B cell (primary cell): ENCODE results near the gene PCDHA6. TPM values are rescaled to one million over a fixed set of nuclear protein-coding genes. Genes with fewer than 3 reads are reported as not detected.

ENCODE experiments used
- ATAC-seq: fragments of 200-7000 bp; cut with Tn5 transposase; one replicate; pipeline ENCODE4 v1.10.0; 2021; ENCODE audit warnings: low read depth, mild to moderate bottlenecking, moderate number of reproducible peaks, moderate library complexity
- CTCF ChIA-PET: fragments of 350-600 bp; sonication (Branson Sonifier 250); formaldehyde crosslinking; loops from one replicate; lab custom pipeline; 2021; ENCODE audit warnings: antibody characterized with exemption, inconsistent platforms; lab: Charles Lee
- POLR2A ChIA-PET: fragments of 350-600 bp; sonication (Branson Sonifier 250); formaldehyde crosslinking; loops from one replicate; lab custom pipeline; 2021; ENCODE audit warnings: antibody characterized with exemption; lab: Charles Lee
- DNase-seq: peaks from one replicate; pipeline ENCODE4 v3.0.0; 2013
- H2AFZ ChIP-seq: 2 replicates; pipeline ENCODE4 v1.6.1; 2012; ENCODE audit warnings: mild to moderate bottlenecking, low read depth, low read length; ENCODE audit not compliant: insufficient read depth, poor library complexity, severe bottlenecking
- H3K27ac ChIP-seq, 2 donors: 1 replicate in 1 of 2; 2 replicates in 1 of 2; pipeline ENCODE4 v1.5.1; 2012 to 2013; ENCODE audit warnings: low read length in 2 of 2, mild to moderate bottlenecking in 2 of 2, moderate library complexity in 1 of 2
- H3K27me3 ChIP-seq, 4 experiments: fragments of 200-600 bp in 1 of 4; sonication (generic) in 1 of 4; replicated peaks in 1 of 4; 1 replicate in 2 of 4; 2 replicates in 2 of 4; pipeline versions ENCODE4 v1.6.1 to v1.7.0; 2013 to 2016; ENCODE audit warnings: low read length in 3 of 4, mild to moderate bottlenecking in 2 of 4, mixed read lengths in 1 of 4, moderate library complexity in 1 of 4; ENCODE audit not compliant: insufficient read depth in 4 of 4, control insufficient read depth in 3 of 4; ENCODE audit errors: control extremely low read depth in 1 of 4
- H3K36me3 ChIP-seq, 2 experiments: replicated peaks in 1 of 2; 1 replicate in 1 of 2; 2 replicates in 1 of 2; pipeline versions ENCODE4 v1.6.1 to v1.7.1; 2013; ENCODE audit warnings: low read length in 1 of 2; ENCODE audit not compliant: insufficient read depth in 2 of 2, control insufficient read depth in 1 of 2; ENCODE audit errors: control extremely low read depth in 1 of 2, extremely low read depth in 1 of 2
- H3K4me1 ChIP-seq, 2 donors: fragments of 200-600 bp in 1 of 2; sonication (generic) in 1 of 2; 1 replicate in 1 of 2; 2 replicates in 1 of 2; pipeline versions ENCODE4 v1.5.1 to v1.6.1; 2013 to 2017; ENCODE audit warnings: low read length in 2 of 2; ENCODE audit not compliant: control insufficient read depth in 2 of 2, insufficient read depth in 2 of 2
- H3K4me2 ChIP-seq: replicated peaks from 2 replicates; pipeline ENCODE3; 2012; ENCODE audit warnings: mild to moderate bottlenecking, low read depth, low read length; ENCODE audit not compliant: poor library complexity, severe bottlenecking
- H3K4me3 ChIP-seq, 5 experiments: fragments of 200-600 bp in 1 of 5; sonication (generic) in 1 of 5; 1 replicate in 3 of 5; 2 replicates in 2 of 5; pipeline versions ENCODE4 v1.5.1 to v1.7.0; 2011 to 2016; ENCODE audit warnings: low read length in 4 of 5, mild to moderate bottlenecking in 4 of 5, low read depth in 2 of 5, control low read depth in 1 of 5, moderate library complexity in 1 of 5; ENCODE audit not compliant: insufficient read depth in 1 of 5; ENCODE audit errors: control extremely low read depth in 1 of 5, extremely low read depth in 1 of 5
- H3K79me2 ChIP-seq: fragments of 200-600 bp; sonication (generic); one replicate; pipeline ENCODE4 v1.6.0; 2016; ENCODE audit warnings: low read length; ENCODE audit not compliant: control insufficient read depth, insufficient read depth
- H3K9ac ChIP-seq: fragments of 200-600 bp; sonication (generic); 2 replicates; pipeline ENCODE4 v1.6.1; 2017; ENCODE audit warnings: mild to moderate bottlenecking, low read length, moderate library complexity
- H3K9me3 ChIP-seq, 3 donors: one replicate each; pipeline versions ENCODE4 v1.6.1 to v1.7.1; 2013; ENCODE audit warnings: low read length in 2 of 3; ENCODE audit not compliant: control insufficient read depth in 2 of 3, insufficient read depth in 1 of 3; ENCODE audit errors: control extremely low read depth in 1 of 3
- H4K20me1 ChIP-seq: 2 replicates; pipeline ENCODE4 v1.6.0; 2012; ENCODE audit warnings: mild to moderate bottlenecking, low read length; ENCODE audit not compliant: insufficient read depth, control insufficient read depth, poor library complexity, severe bottlenecking
- H3K27ac Mint-ChIP-seq: one replicate; pipeline ENCODE4 v1.8.0; 2021; ENCODE audit warnings: mixed read lengths
- H3K27me3 Mint-ChIP-seq: one replicate; pipeline ENCODE4 v1.8.0; 2021; ENCODE audit warnings: mixed read lengths
- H3K4me1 Mint-ChIP-seq: one replicate; pipeline ENCODE4 v1.8.0; 2021; ENCODE audit warnings: mixed read lengths
- H3K4me3 Mint-ChIP-seq: one replicate; pipeline ENCODE4 v1.8.0; 2021; ENCODE audit warnings: mixed read lengths
- H3K9me3 Mint-ChIP-seq: one replicate; pipeline ENCODE4 v1.8.0; 2022; ENCODE audit warnings: mixed read lengths; ENCODE audit not compliant: insufficient read depth
- CTCF ChIP-seq: fragments of 200-600 bp; IDR thresholded peaks from one replicate; pipeline ENCODE4 v1.8.0; 2022; ENCODE audit warnings: antibody characterized with exemption, mild to moderate bottlenecking
- EZH2 ChIP-seq: IDR thresholded peaks from 2 replicates; pipeline ENCODE4 v1.6.1; 2012; ENCODE audit warnings: borderline replicate concordance, low read depth, mild to moderate bottlenecking, moderate library complexity, low read length; ENCODE audit not compliant: insufficient read depth, poor library complexity, severe bottlenecking
- WGBS: methylation state at CpG from one replicate; pipeline ENCODE4 v1.1.5; 2013; ENCODE audit warnings: missing lambda C conversion rate; ENCODE audit not compliant: insufficient coverage; 5-methylcytosine and 5-hydroxymethylcytosine counted together
- intact Hi-C: fragments of 100-400 bp; cut with micrococcal nuclease; formaldehyde crosslinking; loops from one replicate; pipeline ENCODE4 v1.10.0; 2022
- polyA plus RNA-seq: library from polyadenylated mRNA; depleted of rRNA; stranded (reverse); fragments of >200 nt; gene quantifications from 2 replicates; pipeline ENCODE4 v1.2.3, GENCODE V29; 2012
- total RNA-seq, 2 donors: library from RNA; stranded (reverse); fragments of 120-200 nt in 1 of 2; gene quantifications; 1 replicate in 1 of 2; 2 replicates in 1 of 2; pipeline versions ENCODE4 v1.2.3 to v1.2.4, GENCODE V29; 2013 to 2022

PCDHA6 gene
- total and polyA plus RNA-seq, 2 donors (not counting 1 experiment from before 2014, with no cell fraction given) = not detected

GRCh38 chr5:140868721-140869554 lies 41.2 kb downstream of the PCDHA6 start, which contains the start of gene PCDHA11:
Gene PCDHA11 (plus strand): TSS chr5:140868957. CDS start chr5:140869104, 147 bp downstream.
- H3K4me1 Mint-ChIP-seq = no peaks in the 10 kb centered on the region
- ATAC-seq = no peak
- Histone ChIP-seq H3K4me3 (no peak within 1 kb of the TSS), H4K20me1 (no peaks in the 10 kb centered on the region), H3K79me2 (no peaks in the 10 kb centered on the region), H3K36me3 (no peaks in the 10 kb centered on the region), H3K4me1 (no peaks in the 10 kb centered on the region), H3K4me2 (no peak within 1 kb of the TSS), H3K27ac (no peak within 1 kb of the TSS), H3K27me3 (peaks cover 0 to 8% (median 0%) of the 10 kb centered on the region in 4 experiments), H2AFZ (no peak within 1 kb of the TSS), H3K9me3 (peaks cover 4 to 25% (median 6%) of the 10 kb centered on the region in 3 donors), H3K9ac (no peak within 1 kb of the TSS)
- WGBS = 32% methylated on average over 33 of the region's 41 CpGs
- CTCF ChIA-PET = no interaction called here
- POLR2A ChIA-PET = no interaction called here
- TF ChIP-seq EZH2 (no peak), CTCF (no peak)
- H3K27ac Mint-ChIP-seq = no peak within 1 kb of the TSS
- H3K4me3 Mint-ChIP-seq = no peak within 1 kb of the TSS
- intact Hi-C loops = no loop called here
- H3K27me3 Mint-ChIP-seq = peaks cover 4% of the 10 kb centered on the region
- no peaks in the 10 kb centered on the region for H3K9me3 Mint-ChIP-seq
- DNase-seq = no peak

GRCh38 chr5:140869555-140869886 lies 41.8 kb downstream of the PCDHA6 start:
- Histone ChIP-seq H4K20me1 (no peaks in the 10 kb centered on the region), H3K79me2 (no peaks in the 10 kb centered on the region), H2AFZ (no peak overlapping the region), H3K27ac (no peak overlapping the region), H3K36me3 (no peaks in the 10 kb centered on the region), H3K4me2 (no peak overlapping the region), H3K4me1 (no peaks in the 10 kb centered on the region), H3K27me3 (peaks cover 0 to 8% (median 2%) of the 10 kb centered on the region in 4 experiments), H3K9me3 (peaks cover 4 to 25% (median 6%) of the 10 kb centered on the region in 3 donors), H3K4me3 (no peak overlapping the region), H3K9ac (no peak overlapping the region)
- TF ChIP-seq CTCF (no peak), EZH2 (no peak)
- Mint-ChIP-seq H3K27me3 (peaks cover 4% of the 10 kb centered on the region), H3K9me3 (no peaks in the 10 kb centered on the region), H3K27ac (no peak overlapping the region), H3K4me3 (no peak overlapping the region), H3K4me1 (no peaks in the 10 kb centered on the region)
- intact Hi-C loops = no loop called here
- DNase-seq = no peak
- ATAC-seq = no peak
- WGBS = 56% methylated on average over 5 of the region's 5 CpGs
- ChIA-PET POLR2A (no interaction called here), CTCF (no interaction called here)
